KMS-11 (cell line): ENCODE results near the gene IER3.

Experiments
- H2AFZ ChIP-seq: fragments of 200-600 bp; sonication (generic); 2 replicates; pipeline ENCODE4 v1.6.1; 2016; ENCODE audit warnings: antibody characterized with exemption, mixed run types, low read depth
- H3K27ac ChIP-seq: fragments of 200-600 bp; sonication (generic); 2 replicates; pipeline ENCODE4 v1.6.1; 2016; ENCODE audit warnings: mild to moderate bottlenecking, mixed run types
- H3K27me3 ChIP-seq: fragments of 200-600 bp; sonication (generic); 2 replicates; pipeline ENCODE4 v1.6.1; 2017; ENCODE audit warnings: mild to moderate bottlenecking, low read depth, mixed run types, moderate library complexity; ENCODE audit not compliant: insufficient read depth
- H3K36me3 ChIP-seq: fragments of 200-600 bp; sonication (generic); 2 replicates; pipeline ENCODE4 v1.6.1; 2017; ENCODE audit warnings: mild to moderate bottlenecking, mixed run types; ENCODE audit not compliant: insufficient read depth
- H3K4me1 ChIP-seq: fragments of 200-600 bp; sonication (generic); 2 replicates; pipeline ENCODE4 v1.6.1; 2016; ENCODE audit warnings: mild to moderate bottlenecking, low read depth, mixed run types; ENCODE audit not compliant: poor library complexity, severe bottlenecking
- H3K4me2 ChIP-seq: fragments of 200-600 bp; sonication (generic); 2 replicates; pipeline ENCODE4 v1.7.0; 2016; ENCODE audit warnings: mild to moderate bottlenecking, mixed run types
- H3K4me3 ChIP-seq: fragments of 200-600 bp; sonication (generic); IDR thresholded peaks from 2 replicates; pipeline ENCODE4 v1.6.1; 2017; ENCODE audit warnings: low read depth, low read length, mixed read lengths; ENCODE audit not compliant: insufficient read depth
- H3K79me2 ChIP-seq: fragments of 200-600 bp; sonication (generic); 2 replicates; pipeline ENCODE4 v1.6.1; 2016; ENCODE audit warnings: low read depth, mixed run types; ENCODE audit not compliant: insufficient read depth
- H3K9ac ChIP-seq: fragments of 200-600 bp; sonication (generic); 2 replicates; pipeline ENCODE4 v1.6.1; 2016; ENCODE audit warnings: mild to moderate bottlenecking, mixed run types
- H4K20me1 ChIP-seq: fragments of 200-600 bp; sonication (generic); 2 replicates; pipeline ENCODE4 v1.6.1; 2016; ENCODE audit warnings: mild to moderate bottlenecking, mixed run types; ENCODE audit not compliant: insufficient read depth
- CTCF ChIP-seq: fragments of 200-600 bp; sonication (generic); conservative IDR thresholded peaks from 2 replicates; pipeline ENCODE4 v1.6.1; 2017; ENCODE audit warnings: low read depth, mild to moderate bottlenecking, antibody characterized with exemption, low read length, moderate library complexity, mixed read lengths

The IER3 gene

GRCh38 chr6:30747902-30748769 is 3.8 kb upstream of the IER3 start:
- Histone ChIP-seq H3K27me3 (no peaks in the 10 kb centered on the region), H3K36me3 (no peaks in the 10 kb centered on the region), H3K4me3 (no peak overlapping the region), H4K20me1 (no peaks in the 10 kb centered on the region), H2AFZ (no peak overlapping the region), H3K4me1 (peaks cover 13% of the 10 kb centered on the region), H3K4me2 (no peak overlapping the region), H3K27ac (no peak overlapping the region), H3K79me2 (no peaks in the 10 kb centered on the region), H3K9ac (no peak overlapping the region)
- TF ChIP-seq CTCF, result no peak

GRCh38 chr6:30747300-30747687 is 2.9 kb upstream of the IER3 start:
- Histone ChIP-seq H3K4me3 (no peak overlapping the region), H2AFZ (no peak overlapping the region), H3K36me3 (no peaks in the 10 kb centered on the region), H3K9ac (no peak overlapping the region), H3K27me3 (no peaks in the 10 kb centered on the region), H3K4me1 (peaks cover 17% of the 10 kb centered on the region), H3K79me2 (no peaks in the 10 kb centered on the region), H3K27ac (no peak overlapping the region), H4K20me1 (no peaks in the 10 kb centered on the region), H3K4me2 (no peak overlapping the region)
- TF ChIP-seq CTCF, result no peak

- no peak overlapping the region for H3K27ac ChIP-seq
- H2AFZ ChIP-seq, result peak overlapping the region; percentile 89
- H3K9ac ChIP-seq, result no peak overlapping the region; the same call in 1 of the 2 replicates
These were observed 971 bp downstream of the IER3 start for GRCh38 chr6:30743099-30744053.

More at GRCh38 chr6:30743099-30744053, 971 bp downstream of the IER3 start:
- Histone ChIP-seq H3K27me3 (no peaks in the 10 kb centered on the region), H4K20me1 (no peaks in the 10 kb centered on the region), H3K4me3 (no peak overlapping the region), H3K36me3 (no peaks in the 10 kb centered on the region), H3K4me2 (peak overlapping the region; percentile 98), H3K79me2 (no peaks in the 10 kb centered on the region), H3K4me1 (peaks cover 26% of the 10 kb centered on the region)
- no peak for TF ChIP-seq CTCF
